22Rv1 (cell line): Measurements from ENCODE around the gene EFNA2.

Experiments used
- H3K27ac ChIP-seq: fragments of 450-650 bp; 2 replicates; pipeline ENCODE4 v1.5.1; 2017
- ZFX ChIP-seq: fragments of 450-650 bp; IDR thresholded peaks from 2 replicates; pipeline ENCODE4 v1.6.1; 2017; ENCODE audit warnings: antibody characterized with exemption, borderline replicate concordance
- TF ChIP-seq, protein P1 (sequence below): fragments of 450-650 bp; IDR thresholded peaks from 2 replicates; pipeline ENCODE4 v1.5.1; 2017; ENCODE audit warnings: mild to moderate bottlenecking

The EFNA2 gene

DNA sequence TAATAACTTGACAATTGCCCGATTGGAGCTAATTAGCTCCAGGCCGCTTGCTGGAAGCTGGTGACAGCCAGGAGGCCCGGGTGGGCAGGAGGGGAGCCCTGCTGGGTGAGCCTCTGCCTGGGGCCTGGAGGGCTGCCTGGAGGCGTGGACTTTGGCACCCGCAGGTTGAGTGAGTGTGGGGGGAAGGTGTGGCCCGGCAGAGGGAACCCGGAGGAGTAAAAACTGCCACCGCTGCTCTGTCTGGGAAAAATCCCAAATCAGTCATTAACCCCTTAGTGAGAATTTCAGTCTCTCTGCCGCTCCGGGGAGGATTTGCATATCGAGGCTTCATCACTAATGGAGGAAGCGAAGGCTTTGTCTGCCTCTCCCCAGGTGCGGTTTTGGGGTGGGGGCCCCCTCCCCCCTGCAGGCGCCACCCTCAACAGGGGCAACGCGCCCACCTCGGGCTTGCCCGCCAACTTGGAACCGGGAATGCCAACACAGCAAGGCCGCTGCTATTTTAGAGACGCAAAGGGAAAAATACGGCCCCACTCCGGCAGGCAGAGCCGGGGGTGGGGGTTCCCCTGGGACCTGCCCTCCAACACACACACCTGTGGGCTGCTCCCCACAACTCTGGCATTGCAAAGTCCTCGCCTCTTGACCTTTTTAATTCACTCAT lies 6.2 kb downstream of the EFNA2 start:
- no peak overlapping the region for H3K27ac ChIP-seq
- TF ChIP-seq, protein P1, sequence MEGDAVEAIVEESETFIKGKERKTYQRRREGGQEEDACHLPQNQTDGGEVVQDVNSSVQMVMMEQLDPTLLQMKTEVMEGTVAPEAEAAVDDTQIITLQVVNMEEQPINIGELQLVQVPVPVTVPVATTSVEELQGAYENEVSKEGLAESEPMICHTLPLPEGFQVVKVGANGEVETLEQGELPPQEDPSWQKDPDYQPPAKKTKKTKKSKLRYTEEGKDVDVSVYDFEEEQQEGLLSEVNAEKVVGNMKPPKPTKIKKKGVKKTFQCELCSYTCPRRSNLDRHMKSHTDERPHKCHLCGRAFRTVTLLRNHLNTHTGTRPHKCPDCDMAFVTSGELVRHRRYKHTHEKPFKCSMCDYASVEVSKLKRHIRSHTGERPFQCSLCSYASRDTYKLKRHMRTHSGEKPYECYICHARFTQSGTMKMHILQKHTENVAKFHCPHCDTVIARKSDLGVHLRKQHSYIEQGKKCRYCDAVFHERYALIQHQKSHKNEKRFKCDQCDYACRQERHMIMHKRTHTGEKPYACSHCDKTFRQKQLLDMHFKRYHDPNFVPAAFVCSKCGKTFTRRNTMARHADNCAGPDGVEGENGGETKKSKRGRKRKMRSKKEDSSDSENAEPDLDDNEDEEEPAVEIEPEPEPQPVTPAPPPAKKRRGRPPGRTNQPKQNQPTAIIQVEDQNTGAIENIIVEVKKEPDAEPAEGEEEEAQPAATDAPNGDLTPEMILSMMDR: no peak
- TF ChIP-seq ZFX: no peak

- no peak for TF ChIP-seq ZFX
- TF ChIP-seq, protein P1: no peak
- no peak overlapping the region for H3K27ac ChIP-seq
These were observed 6.9 kb downstream of the EFNA2 start for GRCh38 chr19:1292419-1293151.

DNA sequence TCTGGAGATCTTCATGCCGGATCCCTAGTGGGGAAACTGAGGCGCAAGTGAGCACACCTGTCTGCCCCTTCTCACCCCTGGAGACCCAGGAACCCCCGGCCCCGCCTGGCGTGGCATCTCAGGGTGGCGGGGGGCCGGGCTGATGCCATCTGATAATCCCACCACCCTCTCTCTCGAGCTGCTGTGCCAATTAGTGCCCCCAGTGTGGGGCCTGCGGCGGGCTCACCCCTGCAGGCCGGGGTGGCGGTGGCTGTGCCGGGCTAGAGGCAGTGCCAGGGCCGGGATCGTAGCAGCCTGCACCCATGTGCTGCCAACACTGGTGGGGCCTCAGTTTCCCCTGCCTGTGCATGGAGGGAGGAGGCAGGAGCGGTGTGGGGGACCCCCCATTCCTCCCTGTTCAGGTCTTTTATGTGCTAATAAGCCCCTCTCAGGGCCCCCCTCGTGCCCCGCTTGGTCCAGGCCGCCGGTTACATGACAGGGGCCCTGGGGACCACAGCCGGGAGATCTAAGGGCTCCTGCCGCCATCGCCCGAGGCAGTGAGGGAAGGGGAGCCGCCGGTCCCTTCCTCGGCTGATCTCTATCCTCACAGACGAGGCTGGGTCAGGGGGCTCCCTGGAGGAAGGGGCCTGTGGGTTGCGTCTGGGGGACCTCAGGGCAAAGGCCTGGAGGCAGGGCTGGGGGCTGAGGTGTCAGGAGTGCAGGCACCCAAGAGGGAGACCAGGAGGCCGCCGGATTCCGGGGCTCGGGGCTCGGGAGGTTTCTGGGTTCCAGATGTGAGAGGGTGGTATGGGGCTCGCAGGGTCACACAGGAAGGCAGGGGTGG lies 8.3 kb downstream of the EFNA2 start:
- H3K27ac ChIP-seq: no peak overlapping the region
- TF ChIP-seq, protein P1: no peak
- no peak for TF ChIP-seq ZFX

DNA sequence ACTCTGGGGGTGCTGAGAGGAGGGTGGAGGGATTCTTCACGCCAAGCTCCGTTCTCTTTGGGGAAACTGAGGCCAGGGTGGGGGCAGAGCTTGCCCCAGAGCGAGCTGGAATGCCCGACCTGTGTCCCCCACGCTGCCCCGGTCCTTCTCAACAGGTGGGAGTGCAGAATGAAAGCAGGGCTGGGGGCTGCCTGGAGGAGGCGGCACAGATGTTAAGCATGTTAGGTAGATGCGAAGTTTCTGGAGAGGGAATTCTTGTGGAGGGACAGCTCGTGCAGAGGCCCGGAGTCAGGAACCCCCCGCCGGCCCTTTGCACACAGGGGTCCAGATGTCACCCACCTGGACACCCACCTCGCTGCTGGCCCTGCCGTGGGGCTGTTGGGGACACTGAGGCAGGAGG lies 9.0 kb downstream of the EFNA2 start:
- no peak for TF ChIP-seq ZFX
- TF ChIP-seq, protein P1: no peak
- H3K27ac ChIP-seq: no peak overlapping the region

DNA sequence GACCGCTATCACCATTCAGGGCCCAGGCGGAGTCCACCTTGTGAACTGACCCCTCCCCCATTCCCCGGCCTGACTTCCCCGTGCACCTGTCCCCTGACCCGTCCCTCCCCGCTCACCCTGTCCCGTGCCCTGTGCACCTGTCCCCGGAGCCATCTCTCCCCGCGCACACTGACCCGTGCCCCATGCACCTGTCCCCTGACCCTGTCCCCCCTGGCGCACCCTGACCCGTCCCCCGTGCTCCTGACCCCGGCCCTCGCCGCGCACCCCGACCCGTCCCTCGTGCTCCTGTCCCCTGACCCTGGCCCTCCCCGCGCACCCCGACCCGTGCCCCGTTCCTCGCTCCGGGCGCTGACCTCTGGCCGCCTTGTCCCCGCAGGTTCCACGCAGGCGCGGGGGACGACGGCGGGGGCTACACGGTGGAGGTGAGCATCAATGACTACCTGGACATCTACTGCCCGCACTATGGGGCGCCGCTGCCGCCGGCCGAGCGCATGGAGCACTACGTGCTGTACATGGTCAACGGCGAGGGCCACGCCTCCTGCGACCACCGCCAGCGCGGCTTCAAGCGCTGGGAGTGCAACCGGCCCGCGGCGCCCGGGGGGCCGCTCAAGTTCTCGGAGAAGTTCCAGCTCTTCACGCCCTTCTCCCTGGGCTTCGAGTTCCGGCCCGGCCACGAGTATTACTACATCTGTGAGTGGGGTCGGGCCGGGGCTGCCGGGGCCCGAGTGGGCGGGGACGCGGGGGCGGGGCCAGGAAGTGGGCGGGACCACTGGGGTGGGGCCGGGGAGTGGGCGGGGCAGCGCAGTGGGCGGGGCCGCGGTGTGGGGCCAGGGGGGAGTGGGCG lies 9.7 kb downstream of the EFNA2 start:
- H3K27ac ChIP-seq: no peak overlapping the region
- TF ChIP-seq, protein P1: no peak
- no peak for TF ChIP-seq ZFX

DNA sequence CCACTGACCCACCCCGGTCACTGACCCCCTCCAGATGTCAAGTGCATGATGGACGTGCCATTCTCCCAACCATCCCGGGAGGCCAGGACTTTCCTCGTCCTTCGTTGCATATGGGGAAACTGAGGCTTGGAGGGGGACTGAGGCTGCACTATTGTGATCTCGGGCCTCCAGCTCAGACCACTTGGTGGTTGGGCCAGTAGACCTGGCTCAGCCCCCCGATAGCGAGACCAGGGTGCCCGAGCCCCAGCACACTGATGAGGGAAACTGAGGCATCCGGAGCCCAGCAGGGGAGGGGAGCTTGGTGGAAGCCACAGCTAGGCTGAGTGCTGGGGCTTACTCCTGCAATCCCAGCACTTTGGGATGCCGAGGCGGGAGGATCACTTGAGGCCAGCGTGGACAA lies 10.4 kb downstream of the EFNA2 start:
- no peak overlapping the region for H3K27ac ChIP-seq
- TF ChIP-seq ZFX: no peak
- TF ChIP-seq, protein P1: no peak
